Measurements from ENCODE around the gene ANKRD23. TPM values are rescaled to one million over a fixed set of nuclear protein-coding genes. Genes with fewer than 3 reads are reported as not detected.

The ANKRD23 gene
- total and polyA plus RNA-seq, 2 of the 13 experiments (the other 11 are each of a cell fraction or from before 2014, with no cell fraction given), result 1.5 to 1.6 TPM

DNA sequence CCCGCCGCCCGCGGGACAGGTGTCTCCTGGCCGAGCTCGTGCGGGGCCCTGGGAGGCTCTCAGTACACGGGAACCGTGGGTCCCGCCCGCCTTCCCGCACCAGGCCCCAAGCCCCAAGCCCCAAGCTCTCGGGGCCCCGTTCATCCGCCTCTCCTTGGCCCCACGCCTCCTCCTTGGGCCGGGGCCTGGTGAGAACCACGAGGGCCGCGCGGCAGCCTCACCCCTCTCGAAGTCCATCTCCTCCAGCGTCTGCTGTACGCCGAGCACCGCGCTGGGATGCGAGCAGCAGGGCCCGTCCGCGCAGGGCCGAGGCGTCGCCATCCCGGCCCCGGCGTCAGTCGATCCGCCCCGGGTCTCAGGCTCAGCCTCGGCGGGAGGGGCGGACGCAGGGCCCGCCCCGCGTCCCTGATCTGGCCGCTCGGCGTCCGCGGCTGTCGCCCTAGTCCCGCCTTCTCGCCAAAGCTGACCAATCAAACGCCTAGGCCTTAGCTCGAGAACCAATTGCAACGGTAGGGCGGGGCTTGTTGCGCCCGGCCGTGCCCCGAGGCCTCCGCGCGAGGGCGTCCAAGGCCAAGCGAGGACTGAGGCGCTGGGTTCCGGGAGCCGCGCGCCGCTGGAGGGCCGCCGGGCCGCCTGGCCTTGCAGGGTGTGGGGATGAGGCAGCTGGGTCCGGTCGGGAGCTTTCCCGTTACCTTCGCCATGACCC, 14.0 kb upstream of the ANKRD23 start, which contains the start of gene ANKRD39 (continued):
- TF ChIP-seq, protein P1, sequence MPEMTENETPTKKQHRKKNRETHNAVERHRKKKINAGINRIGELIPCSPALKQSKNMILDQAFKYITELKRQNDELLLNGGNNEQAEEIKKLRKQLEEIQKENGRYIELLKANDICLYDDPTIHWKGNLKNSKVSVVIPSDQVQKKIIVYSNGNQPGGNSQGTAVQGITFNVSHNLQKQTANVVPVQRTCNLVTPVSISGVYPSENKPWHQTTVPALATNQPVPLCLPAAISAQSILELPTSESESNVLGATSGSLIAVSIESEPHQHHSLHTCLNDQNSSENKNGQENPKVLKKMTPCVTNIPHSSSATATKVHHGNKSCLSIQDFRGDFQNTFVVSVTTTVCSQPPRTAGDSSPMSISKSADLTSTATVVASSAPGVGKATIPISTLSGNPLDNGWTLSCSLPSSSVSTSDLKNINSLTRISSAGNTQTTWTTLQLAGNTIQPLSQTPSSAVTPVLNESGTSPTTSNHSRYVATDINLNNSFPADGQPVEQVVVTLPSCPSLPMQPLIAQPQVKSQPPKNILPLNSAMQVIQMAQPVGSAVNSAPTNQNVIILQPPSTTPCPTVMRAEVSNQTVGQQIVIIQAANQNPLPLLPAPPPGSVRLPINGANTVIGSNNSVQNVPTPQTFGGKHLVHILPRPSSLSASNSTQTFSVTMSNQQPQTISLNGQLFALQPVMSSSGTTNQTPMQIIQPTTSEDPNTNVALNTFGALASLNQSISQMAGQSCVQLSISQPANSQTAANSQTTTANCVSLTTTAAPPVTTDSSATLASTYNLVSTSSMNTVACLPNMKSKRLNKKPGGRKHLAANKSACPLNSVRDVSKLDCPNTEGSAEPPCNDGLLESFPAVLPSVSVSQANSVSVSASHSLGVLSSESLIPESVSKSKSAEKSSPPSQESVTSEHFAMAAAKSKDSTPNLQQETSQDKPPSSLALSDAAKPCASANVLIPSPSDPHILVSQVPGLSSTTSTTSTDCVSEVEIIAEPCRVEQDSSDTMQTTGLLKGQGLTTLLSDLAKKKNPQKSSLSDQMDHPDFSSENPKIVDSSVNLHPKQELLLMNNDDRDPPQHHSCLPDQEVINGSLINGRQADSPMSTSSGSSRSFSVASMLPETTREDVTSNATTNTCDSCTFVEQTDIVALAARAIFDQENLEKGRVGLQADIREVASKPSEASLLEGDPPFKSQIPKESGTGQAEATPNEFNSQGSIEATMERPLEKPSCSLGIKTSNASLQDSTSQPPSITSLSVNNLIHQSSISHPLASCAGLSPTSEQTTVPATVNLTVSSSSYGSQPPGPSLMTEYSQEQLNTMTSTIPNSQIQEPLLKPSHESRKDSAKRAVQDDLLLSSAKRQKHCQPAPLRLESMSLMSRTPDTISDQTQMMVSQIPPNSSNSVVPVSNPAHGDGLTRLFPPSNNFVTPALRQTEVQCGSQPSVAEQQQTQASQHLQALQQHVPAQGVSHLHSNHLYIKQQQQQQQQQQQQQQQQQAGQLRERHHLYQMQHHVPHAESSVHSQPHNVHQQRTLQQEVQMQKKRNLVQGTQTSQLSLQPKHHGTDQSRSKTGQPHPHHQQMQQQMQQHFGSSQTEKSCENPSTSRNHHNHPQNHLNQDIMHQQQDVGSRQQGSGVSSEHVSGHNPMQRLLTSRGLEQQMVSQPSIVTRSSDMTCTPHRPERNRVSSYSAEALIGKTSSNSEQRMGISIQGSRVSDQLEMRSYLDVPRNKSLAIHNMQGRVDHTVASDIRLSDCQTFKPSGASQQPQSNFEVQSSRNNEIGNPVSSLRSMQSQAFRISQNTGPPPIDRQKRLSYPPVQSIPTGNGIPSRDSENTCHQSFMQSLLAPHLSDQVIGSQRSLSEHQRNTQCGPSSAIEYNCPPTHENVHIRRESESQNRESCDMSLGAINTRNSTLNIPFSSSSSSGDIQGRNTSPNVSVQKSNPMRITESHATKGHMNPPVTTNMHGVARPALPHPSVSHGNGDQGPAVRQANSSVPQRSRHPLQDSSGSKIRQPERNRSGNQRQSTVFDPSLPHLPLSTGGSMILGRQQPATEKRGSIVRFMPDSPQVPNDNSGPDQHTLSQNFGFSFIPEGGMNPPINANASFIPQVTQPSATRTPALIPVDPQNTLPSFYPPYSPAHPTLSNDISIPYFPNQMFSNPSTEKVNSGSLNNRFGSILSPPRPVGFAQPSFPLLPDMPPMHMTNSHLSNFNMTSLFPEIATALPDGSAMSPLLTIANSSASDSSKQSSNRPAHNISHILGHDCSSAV (CRISPR knock-in tag; IDR thresholded peaks at IDR 0.05; ENCODE audit: borderline replicate concordance), result no peak
- TF ChIP-seq, protein P2, sequence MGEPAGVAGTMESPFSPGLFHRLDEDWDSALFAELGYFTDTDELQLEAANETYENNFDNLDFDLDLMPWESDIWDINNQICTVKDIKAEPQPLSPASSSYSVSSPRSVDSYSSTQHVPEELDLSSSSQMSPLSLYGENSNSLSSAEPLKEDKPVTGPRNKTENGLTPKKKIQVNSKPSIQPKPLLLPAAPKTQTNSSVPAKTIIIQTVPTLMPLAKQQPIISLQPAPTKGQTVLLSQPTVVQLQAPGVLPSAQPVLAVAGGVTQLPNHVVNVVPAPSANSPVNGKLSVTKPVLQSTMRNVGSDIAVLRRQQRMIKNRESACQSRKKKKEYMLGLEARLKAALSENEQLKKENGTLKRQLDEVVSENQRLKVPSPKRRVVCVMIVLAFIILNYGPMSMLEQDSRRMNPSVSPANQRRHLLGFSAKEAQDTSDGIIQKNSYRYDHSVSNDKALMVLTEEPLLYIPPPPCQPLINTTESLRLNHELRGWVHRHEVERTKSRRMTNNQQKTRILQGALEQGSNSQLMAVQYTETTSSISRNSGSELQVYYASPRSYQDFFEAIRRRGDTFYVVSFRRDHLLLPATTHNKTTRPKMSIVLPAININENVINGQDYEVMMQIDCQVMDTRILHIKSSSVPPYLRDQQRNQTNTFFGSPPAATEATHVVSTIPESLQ (CRISPR knock-in tag; conservative IDR thresholded peaks at IDR 0.05), result no peak; the same call in 1 of the 2 replicates
- TF ChIP-seq MYC (CRISPR knock-in tag; IDR thresholded peaks at IDR 0.05; ENCODE audit: borderline replicate concordance) (peak; percentile 80), ZNF619 (CRISPR knock-in tag; IDR thresholded peaks at IDR 0.05) (peak; percentile 19; the same call in 1 of the 2 replicates), CBX1 (IDR thresholded peaks at IDR 0.05; ENCODE audit: low read depth) (peak; percentile 71), MIER2 (CRISPR knock-in tag; IDR thresholded peaks at IDR 0.05) (0 out of 2 replicates have a peak, but pooled peaks have one; percentile 33), KDM6A (CRISPR knock-in tag; IDR thresholded peaks at IDR 0.05; ENCODE audit: low read depth) (no peak), TP53 (CRISPR knock-in tag; conservative IDR thresholded peaks at IDR 0.05) (no peak; the same call in 1 of the 2 replicates), ARNT2 (CRISPR knock-in tag; IDR thresholded peaks at IDR 0.05; ENCODE audit: low read depth) (peak; percentile 96), ZNF20 (CRISPR knock-in tag; IDR thresholded peaks at IDR 0.05) (no peak), NAIF1 (CRISPR knock-in tag; IDR thresholded peaks at IDR 0.05; ENCODE audit: borderline replicate concordance) (no peak), KDM5B (CRISPR knock-in tag; IDR thresholded peaks at IDR 0.05; ENCODE audit: borderline replicate concordance) (peak; percentile 97), TEAD3 (CRISPR knock-in tag; optimal IDR thresholded peaks at IDR 0.05; ENCODE audit: borderline replicate concordance) (peak; percentile 34), KDM5A (IDR thresholded peaks at IDR 0.05; ENCODE audit: borderline replicate concordance, low read length) (no peak), MTA3 (CRISPR knock-in tag; IDR thresholded peaks at IDR 0.05) (0 out of 2 replicates have a peak, but pooled peaks have one; percentile 20)

Measured in HepG2 (cell line).